Keratinocyte (primary cell): Measurements from ENCODE around the gene ARHGEF28. TPM values are rescaled to one million over a fixed set of nuclear protein-coding genes. Genes with fewer than 3 reads are reported as not detected.

Experiments
- DNase-seq: peaks from one replicate; pipeline ENCODE4 v3.0.0-alpha.2; 2011; ENCODE audit warnings: low read depth, missing footprints, low spot score
- FAIRE-seq: peaks from 2 replicates; lab custom pipeline; 2011; peaks lifted over from hg19 to GRCh38; lab: Jason Lieb, UNC
- H2AFZ ChIP-seq: 2 replicates; pipeline ENCODE4 v1.6.0; 2012; ENCODE audit warnings: low read length, control low read depth, inconsistent platforms; ENCODE audit not compliant: control insufficient read depth
- H3K27ac ChIP-seq: 2 replicates; pipeline ENCODE4 v1.5.1; 2011; ENCODE audit warnings: low read length; ENCODE audit not compliant: control insufficient read depth, insufficient read depth
- H3K27me3 ChIP-seq: 3 replicates; pipeline ENCODE4 v1.6.0; 2011; ENCODE audit warnings: low read length; ENCODE audit not compliant: control insufficient read depth, insufficient read depth; ENCODE audit errors: extremely low read depth
- H3K36me3 ChIP-seq, 2 experiments: 2 replicates in 1 of 2; 3 replicates in 1 of 2; pipeline ENCODE4 v1.5.1; 2011; ENCODE audit warnings: low read length in 2 of 2, mild to moderate bottlenecking in 1 of 2; ENCODE audit not compliant: control insufficient read depth in 2 of 2, insufficient read depth in 2 of 2; ENCODE audit errors: extremely low read depth in 1 of 2
- H3K4me1 ChIP-seq: 3 replicates; pipeline ENCODE4 v1.5.1; 2011; ENCODE audit warnings: low read length; ENCODE audit not compliant: control insufficient read depth, insufficient read depth; ENCODE audit errors: extremely low read depth
- H3K4me2 ChIP-seq: 3 replicates; pipeline ENCODE4 v1.6.0; 2011; ENCODE audit warnings: low read depth, low read length; ENCODE audit not compliant: control insufficient read depth, insufficient read depth; ENCODE audit errors: extremely low read depth
- H3K4me3 ChIP-seq, 3 experiments: fragments of 200-600 bp in 1 of 3; sonication (generic) in 1 of 3; 2 replicates in 2 of 3; 3 replicates in 1 of 3; pipeline ENCODE4 v1.5.1; 2011 to 2016; ENCODE audit warnings: low read length in 3 of 3, mild to moderate bottlenecking in 3 of 3, control low read depth in 2 of 3, inconsistent platforms in 1 of 3, low read depth in 1 of 3, mixed read lengths in 1 of 3, mixed run types in 1 of 3, moderate library complexity in 1 of 3; ENCODE audit not compliant: control insufficient read depth in 2 of 3, insufficient read depth in 2 of 3; ENCODE audit errors: extremely low read depth in 1 of 3
- H3K79me2 ChIP-seq: 2 replicates; pipeline ENCODE4 v1.6.0; 2012; ENCODE audit warnings: low read length; ENCODE audit not compliant: control insufficient read depth, insufficient read depth
- H3K9ac ChIP-seq: 3 replicates; pipeline ENCODE4 v1.6.0; 2011; ENCODE audit warnings: low read length; ENCODE audit not compliant: control insufficient read depth, insufficient read depth; ENCODE audit errors: extremely low read depth
- H3K9me1 ChIP-seq: 3 replicates; pipeline ENCODE4 v1.6.0; 2011; ENCODE audit warnings: low read length; ENCODE audit not compliant: control insufficient read depth, insufficient read depth; ENCODE audit errors: extremely low read depth
- H3K9me3 ChIP-seq: 2 replicates; pipeline ENCODE4 v1.5.1; 2012; ENCODE audit warnings: low read depth, low read length; ENCODE audit not compliant: control insufficient read depth
- H4K20me1 ChIP-seq: 3 replicates; pipeline ENCODE4 v1.6.0; 2011; ENCODE audit warnings: low read length; ENCODE audit not compliant: control insufficient read depth, insufficient read depth; ENCODE audit errors: extremely low read depth
- EZH2 ChIP-seq: IDR thresholded peaks from one replicate; pipeline ENCODE4 v1.6.1; 2012; ENCODE audit warnings: inconsistent platforms, mild to moderate bottlenecking, low read length, moderate library complexity
- dilution Hi-C: fragments of 300-500 bp; cut with MboI; formaldehyde crosslinking; loops from one replicate; pipeline ENCODE4 v1.7.0; 2020; ENCODE audit warnings: low sequenced_read_pairs; ENCODE audit not compliant: extremely low pct_ligation_motif_present
- polyA plus RNA-seq, 5 experiments: library from polyadenylated mRNA; depleted of rRNA in 3 of 5; stranded (reverse) in 3 of 5; stranded (forward) in 1 of 5; unstranded in 1 of 5; fragments of >200 nt; gene quantifications; 1 replicate in 1 of 5; 2 replicates in 3 of 5; 3 replicates in 1 of 5; pipeline versions ENCODE4 v1.2.1 to v1.2.3, GENCODE V29; 2011 to 2012; ENCODE audit warnings: missing spikeins in 2 of 5, low read depth in 1 of 5, low replicate concordance in 1 of 5
- TF ChIP-seq, protein P1 (sequence below), 3 experiments: IDR thresholded peaks in 1 of 3; conservative IDR thresholded peaks in 1 of 3; optimal IDR thresholded peaks in 1 of 3; 2 replicates in 2 of 3; 3 replicates in 1 of 3; pipeline versions ENCODE3 to v1.5.1; 2011; ENCODE audit warnings: low read length in 3 of 3, mild to moderate bottlenecking in 3 of 3, moderate library complexity in 2 of 3, control low read depth in 1 of 3, inconsistent platforms in 1 of 3; ENCODE audit not compliant: insufficient read depth in 2 of 3; ENCODE audit errors: extremely low read depth in 1 of 3

Gene ARHGEF28
- polyA plus RNA-seq, 1 donor (not counting 4 experiments of a cell fraction or from before 2014, with no cell fraction given) = 31.6 TPM

DNA sequence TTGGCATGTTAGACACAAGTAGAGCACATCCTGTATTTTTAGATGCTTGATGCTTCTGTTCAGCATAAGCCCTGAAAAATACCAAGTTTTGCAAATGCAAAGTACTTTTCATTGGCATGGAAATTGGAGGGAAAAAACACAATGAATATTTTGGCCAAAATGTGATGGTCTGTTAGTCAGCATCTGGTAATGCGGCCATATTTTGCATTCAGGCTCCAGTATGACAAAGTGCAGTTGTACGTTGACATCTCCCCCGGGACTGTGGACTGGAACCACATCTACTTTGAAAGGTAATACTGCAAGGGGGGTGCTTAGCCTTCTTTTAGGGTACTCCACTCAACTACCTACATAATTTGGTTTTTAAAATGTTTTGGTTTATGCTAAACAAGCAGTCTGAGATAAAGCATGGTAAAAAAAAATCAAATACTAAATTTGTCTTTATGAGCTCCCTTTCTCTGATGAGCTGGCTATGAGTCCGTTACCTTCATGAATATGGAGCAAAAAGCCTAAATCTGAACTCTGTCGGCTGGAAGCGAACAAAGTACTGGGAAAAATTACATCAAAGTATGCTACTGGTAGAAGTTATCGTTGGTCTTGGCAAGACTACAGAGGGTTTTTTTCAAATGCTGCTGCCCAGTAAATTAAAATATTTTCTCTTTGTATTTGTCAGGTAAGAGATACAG is 297.0 kb downstream of the ARHGEF28 start:
- peaks cover 2% of the 10 kb centered on the region for H3K79me2 ChIP-seq
- no peak overlapping the region for H3K4me2 ChIP-seq
- no peaks in the 10 kb centered on the region for H3K9me1 ChIP-seq
- dilution Hi-C loops = no loop called here
- H2AFZ ChIP-seq = no peak overlapping the region
- H3K27me3 ChIP-seq = no peaks in the 10 kb centered on the region
- H4K20me1 ChIP-seq = no peaks in the 10 kb centered on the region
- H3K9me3 ChIP-seq = no peaks in the 10 kb centered on the region
- H3K4me1 ChIP-seq = peaks cover 4% of the 10 kb centered on the region
- no peak overlapping the region for H3K9ac ChIP-seq
- DNase-seq = no peak
- no peak for FAIRE-seq
- H3K36me3 ChIP-seq = peaks cover 5 to 16% of the 10 kb centered on the region in 2 experiments
- TF ChIP-seq, protein P1, sequence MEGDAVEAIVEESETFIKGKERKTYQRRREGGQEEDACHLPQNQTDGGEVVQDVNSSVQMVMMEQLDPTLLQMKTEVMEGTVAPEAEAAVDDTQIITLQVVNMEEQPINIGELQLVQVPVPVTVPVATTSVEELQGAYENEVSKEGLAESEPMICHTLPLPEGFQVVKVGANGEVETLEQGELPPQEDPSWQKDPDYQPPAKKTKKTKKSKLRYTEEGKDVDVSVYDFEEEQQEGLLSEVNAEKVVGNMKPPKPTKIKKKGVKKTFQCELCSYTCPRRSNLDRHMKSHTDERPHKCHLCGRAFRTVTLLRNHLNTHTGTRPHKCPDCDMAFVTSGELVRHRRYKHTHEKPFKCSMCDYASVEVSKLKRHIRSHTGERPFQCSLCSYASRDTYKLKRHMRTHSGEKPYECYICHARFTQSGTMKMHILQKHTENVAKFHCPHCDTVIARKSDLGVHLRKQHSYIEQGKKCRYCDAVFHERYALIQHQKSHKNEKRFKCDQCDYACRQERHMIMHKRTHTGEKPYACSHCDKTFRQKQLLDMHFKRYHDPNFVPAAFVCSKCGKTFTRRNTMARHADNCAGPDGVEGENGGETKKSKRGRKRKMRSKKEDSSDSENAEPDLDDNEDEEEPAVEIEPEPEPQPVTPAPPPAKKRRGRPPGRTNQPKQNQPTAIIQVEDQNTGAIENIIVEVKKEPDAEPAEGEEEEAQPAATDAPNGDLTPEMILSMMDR (optimal IDR thresholded peaks at IDR 0.05 in 1 of 3, IDR thresholded peaks at IDR 0.05 in 1 of 3, conservative IDR thresholded peaks at IDR 0.05 in 1 of 3; ENCODE audit: extremely low read depth in 1 of 3, insufficient read depth in 2 of 3, low read length in 3 of 3) = no peak
- no peak for TF ChIP-seq EZH2
- no peak overlapping the region for H3K4me3 ChIP-seq
- H3K27ac ChIP-seq = no peak overlapping the region

DNA sequence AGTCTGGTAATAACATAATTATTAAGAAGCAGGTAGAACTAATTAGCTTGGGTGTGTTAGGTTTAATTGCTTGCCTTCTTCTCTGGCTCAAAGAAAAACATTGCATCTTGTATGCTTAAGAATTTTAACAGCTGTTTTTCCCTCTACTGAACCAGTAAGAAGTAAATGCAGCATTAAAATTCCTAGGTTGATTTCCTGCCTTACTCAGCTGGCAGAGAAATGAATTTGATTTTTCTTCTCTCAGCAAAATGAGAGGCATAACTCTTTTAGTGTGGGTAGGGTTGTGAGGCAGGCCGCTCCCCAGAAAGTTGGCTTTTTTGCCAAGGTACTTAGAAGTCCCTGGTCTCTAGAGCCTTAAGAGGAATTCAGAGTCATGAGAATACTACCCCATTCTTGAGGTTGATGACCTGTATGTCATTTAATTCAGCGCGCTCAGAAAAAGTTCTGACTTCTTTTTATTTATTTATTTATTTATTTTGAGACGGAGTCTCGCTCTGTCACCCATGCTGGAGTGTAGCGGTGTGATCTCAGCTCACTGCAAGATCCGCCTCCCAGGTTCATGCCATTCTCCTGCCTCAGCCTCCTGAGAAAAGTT is 302.6 kb downstream of the ARHGEF28 start:
- dilution Hi-C loops = no loop called here
- Histone ChIP-seq H2AFZ (no peak overlapping the region), H3K79me2 (peaks cover 2% of the 10 kb centered on the region), H3K9ac (no peak overlapping the region), H4K20me1 (no peaks in the 10 kb centered on the region), H3K9me3 (no peaks in the 10 kb centered on the region), H3K36me3 (peaks cover 5 to 10% of the 10 kb centered on the region in 2 experiments), H3K4me1 (peaks cover 4% of the 10 kb centered on the region), H3K4me2 (no peak overlapping the region), H3K27ac (no peak overlapping the region), H3K27me3 (no peaks in the 10 kb centered on the region), H3K9me1 (no peaks in the 10 kb centered on the region), H3K4me3 (no peak overlapping the region)
- TF ChIP-seq, protein P1 (optimal IDR thresholded peaks at IDR 0.05 in 1 of 3, IDR thresholded peaks at IDR 0.05 in 1 of 3, conservative IDR thresholded peaks at IDR 0.05 in 1 of 3; ENCODE audit: extremely low read depth in 1 of 3, insufficient read depth in 2 of 3, low read length in 3 of 3) = no peak
- TF ChIP-seq EZH2 = no peak
- FAIRE-seq (no peak), DNase-seq (no peak)
